GM19395 (cell line): ENCODE measurements around the gene SMIM8.
"Not testable (repeated sequence)": the region's sequence is repeated elsewhere in the genome, so short reads cannot be mapped to it uniquely, and the experiment has no call there.

Experiments
- ATAC-seq: cut with Tn5 transposase; IDR thresholded peaks from one replicate; pipeline ENCODE4 v1.9.1; 2021; ENCODE audit warnings: mild to moderate bottlenecking, moderate library complexity; ENCODE audit not compliant: unreplicated experiment

Gene SMIM8

GRCh38 chr6:87322304-87323212 lies at the start of gene SMIM8:
Gene SMIM8 (plus strand): TSS chr6:87322588. CDS start chr6:87337032, 14,444 bp downstream.
- ATAC-seq = peak; percentile 97

- ATAC-seq = no peak
These were observed 47.6 kb upstream of the SMIM8 start for GRCh38 chr6:87274660-87275274.

GRCh38 chr6:87276624-87277023 lies 45.8 kb upstream of the SMIM8 start:
- ATAC-seq = no peak

GRCh38 chr6:87277123-87277522 lies 45.3 kb upstream of the SMIM8 start:
- ATAC-seq = no peak

- no peak for ATAC-seq
These were observed 43.2 kb upstream of the SMIM8 start for GRCh38 chr6:87279196-87279595.

- ATAC-seq = no peak
These were observed 41.0 kb upstream of the SMIM8 start for GRCh38 chr6:87281426-87281825.

GRCh38 chr6:87282743-87283142 lies 39.6 kb upstream of the SMIM8 start:
- ATAC-seq = no peak

GRCh38 chr6:87283461-87283860 lies 38.9 kb upstream of the SMIM8 start:
- no peak for ATAC-seq

GRCh38 chr6:87287251-87287650 lies 35.1 kb upstream of the SMIM8 start:
- ATAC-seq = no peak

GRCh38 chr6:87289571-87289970 lies 32.8 kb upstream of the SMIM8 start:
- ATAC-seq = no peak

- ATAC-seq = no peak
These were observed 30.5 kb upstream of the SMIM8 start for GRCh38 chr6:87291883-87292282.

GRCh38 chr6:87293526-87293925 lies 28.9 kb upstream of the SMIM8 start:
- ATAC-seq = no peak

- ATAC-seq = no peak
These were observed 25.3 kb upstream of the SMIM8 start for GRCh38 chr6:87297119-87297518.

GRCh38 chr6:87301277-87301676 lies 21.1 kb upstream of the SMIM8 start:
- ATAC-seq = not testable (repeated sequence)

GRCh38 chr6:87308970-87309369 lies 13.4 kb upstream of the SMIM8 start:
- ATAC-seq = no peak

- ATAC-seq = no peak
These were observed 9.5 kb upstream of the SMIM8 start for GRCh38 chr6:87312860-87313259.

GRCh38 chr6:87315071-87315470 lies 7.3 kb upstream of the SMIM8 start:
- no peak for ATAC-seq

GRCh38 chr6:87319271-87319987 lies 3.0 kb upstream of the SMIM8 start:
- no peak for ATAC-seq

- ATAC-seq = not testable (repeated sequence)
These were observed 1.5 kb downstream of the SMIM8 start for GRCh38 chr6:87323880-87324279.

GRCh38 chr6:87330961-87331360 lies 8.6 kb downstream of the SMIM8 start:
- ATAC-seq = no peak

- ATAC-seq = no peak
These were observed 10.6 kb downstream of the SMIM8 start for GRCh38 chr6:87333033-87333432.
